BE2C (cell line): Measurements from ENCODE around the gene PABPC3.

Source experiments
- DNase-seq: peaks from one replicate; pipeline ENCODE4 v3.0.0-alpha.2; 2020
- H3K27me3 ChIP-seq: fragments of 250-450 bp; sonication (Bioruptor Pico); 2 replicates; pipeline ENCODE4 v1.5.1; 2020; ENCODE audit warnings: mild to moderate bottlenecking
- H3K36me3 ChIP-seq: fragments of 250-450 bp; sonication (Bioruptor Pico); 2 replicates; pipeline ENCODE4 v1.5.1; 2020; ENCODE audit warnings: mild to moderate bottlenecking
- H3K4me1 ChIP-seq: fragments of 250-450 bp; sonication (Bioruptor Pico); 2 replicates; pipeline ENCODE4 v1.5.1; 2020
- H3K4me3 ChIP-seq: 2 replicates; pipeline ENCODE4 v1.5.1; 2011; ENCODE audit warnings: low read depth, low read length
- H3K9me3 ChIP-seq: fragments of 250-450 bp; sonication (Bioruptor Pico); 2 replicates; pipeline ENCODE4 v1.5.1; 2020
- CTCF ChIP-seq: IDR thresholded peaks from 2 replicates; pipeline ENCODE4 v1.5.1; 2012; ENCODE audit warnings: mild to moderate bottlenecking, low read depth, low read length

PABPC3 gene

DNA sequence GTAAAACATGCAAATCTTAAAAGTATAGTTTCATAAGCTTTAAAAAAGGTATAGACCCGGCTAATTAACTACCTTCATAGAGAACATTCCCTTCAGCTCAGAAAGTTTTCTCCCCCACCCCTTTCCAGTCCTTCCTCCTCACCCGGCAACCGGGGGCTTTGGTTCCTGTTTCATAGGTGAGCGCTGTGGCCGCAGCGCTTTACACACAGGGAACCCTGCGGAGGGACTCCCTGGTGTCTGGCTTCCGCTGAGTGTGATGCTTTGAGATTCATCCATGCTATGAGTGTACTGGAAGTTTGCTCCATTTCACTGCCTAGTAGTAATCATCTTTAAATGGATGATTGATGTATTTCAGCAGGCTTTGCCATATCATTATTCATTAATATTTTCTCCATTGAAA is 26.0 kb upstream of the PABPC3 start:
- TF ChIP-seq CTCF, result no peak
- Histone ChIP-seq H3K36me3 (no peaks in the 10 kb centered on the region), H3K4me1 (no peaks in the 10 kb centered on the region), H3K4me3 (no peak overlapping the region), H3K9me3 (no peaks in the 10 kb centered on the region), H3K27me3 (peaks cover 43% of the 10 kb centered on the region)
- DNase-seq, result no peak

DNA sequence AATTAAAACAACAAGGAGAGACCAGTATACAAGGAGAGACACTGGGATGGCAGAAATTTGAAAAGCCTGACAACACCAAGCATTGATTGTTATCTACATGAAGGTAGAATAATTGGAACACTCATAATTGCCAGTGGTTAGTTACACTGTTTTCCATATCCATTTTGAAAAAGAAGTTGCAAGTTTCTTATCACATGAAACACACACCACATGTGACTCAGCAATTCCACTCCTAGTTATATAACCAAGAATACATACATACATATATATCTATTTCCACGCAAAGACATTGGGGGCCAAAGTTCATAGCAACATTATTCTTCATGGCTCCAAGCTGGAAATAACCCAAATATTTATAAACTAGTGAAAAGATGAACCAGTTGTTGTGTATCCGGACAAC is 15.2 kb upstream of the PABPC3 start:
- no peak for TF ChIP-seq CTCF
- H3K9me3 ChIP-seq, result no peaks in the 10 kb centered on the region
- H3K4me3 ChIP-seq, result no peak overlapping the region
- no peaks in the 10 kb centered on the region for H3K36me3 ChIP-seq
- no peaks in the 10 kb centered on the region for H3K27me3 ChIP-seq
- no peak for DNase-seq
- no peaks in the 10 kb centered on the region for H3K4me1 ChIP-seq

DNA sequence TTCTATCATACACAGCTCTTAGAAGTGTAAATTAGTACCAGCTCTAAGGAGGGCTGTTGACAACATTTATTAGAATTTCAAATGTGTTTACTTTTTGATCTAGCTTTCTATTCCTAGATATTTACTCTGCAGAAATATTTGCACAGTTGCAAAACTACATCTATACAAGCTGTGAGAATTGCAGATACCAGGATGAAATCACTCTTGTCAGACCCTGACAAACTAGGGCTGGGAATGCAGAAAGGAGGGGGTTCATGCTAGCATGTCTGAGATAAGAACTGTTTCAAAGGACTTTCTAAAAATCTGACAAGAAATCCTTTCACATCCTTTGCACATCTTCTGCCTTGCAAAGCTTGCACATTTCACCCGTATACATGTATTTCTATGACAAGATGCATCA is 11.8 kb upstream of the PABPC3 start:
- H3K9me3 ChIP-seq, result no peaks in the 10 kb centered on the region
- no peak for DNase-seq
- TF ChIP-seq CTCF, result no peak
- no peak overlapping the region for H3K4me3 ChIP-seq
- H3K4me1 ChIP-seq, result no peaks in the 10 kb centered on the region
- no peaks in the 10 kb centered on the region for H3K36me3 ChIP-seq
- H3K27me3 ChIP-seq, result no peaks in the 10 kb centered on the region; the same call in 1 of the 2 replicates

GRCh38 chr13:25085125-25085742 is 10.7 kb upstream of the PABPC3 start:
- peak; percentile 74 for TF ChIP-seq CTCF
- Histone ChIP-seq H3K27me3 (no peaks in the 10 kb centered on the region; the same call in 1 of the 2 replicates), H3K4me1 (no peaks in the 10 kb centered on the region), H3K36me3 (no peaks in the 10 kb centered on the region), H3K9me3 (no peaks in the 10 kb centered on the region), H3K4me3 (no peak overlapping the region)
- peak; percentile 46 for DNase-seq

- H3K27me3 ChIP-seq, result no peaks in the 10 kb centered on the region; the same call in 1 of the 2 replicates
- no peaks in the 10 kb centered on the region for H3K36me3 ChIP-seq
- H3K4me3 ChIP-seq, result no peak overlapping the region
- TF ChIP-seq CTCF, result no peak
- no peak for DNase-seq
- H3K9me3 ChIP-seq, result no peaks in the 10 kb centered on the region; the same call in 1 of the 2 replicates
- no peaks in the 10 kb centered on the region for H3K4me1 ChIP-seq
Measured at GRCh38 chr13:25088562-25089221, 7.2 kb upstream of the PABPC3 start.

GRCh38 chr13:25097426-25097825 is 1.5 kb downstream of the PABPC3 start:
- TF ChIP-seq CTCF, result no peak
- Histone ChIP-seq H3K27me3 (peaks cover 3% of the 10 kb centered on the region), H3K4me1 (no peaks in the 10 kb centered on the region), H3K36me3 (no peaks in the 10 kb centered on the region), H3K9me3 (no peaks in the 10 kb centered on the region; the same call in 1 of the 2 replicates), H3K4me3 (no peak overlapping the region)
- DNase-seq, result no peak
